ENCODE measurements around the gene SLC38A4. TPM values are rescaled to one million over a fixed set of nuclear protein-coding genes. Genes with fewer than 3 reads are reported as not detected.

SLC38A4 gene
- total and polyA plus RNA-seq, 9 of the 15 experiments (the other 6 are each of a cell fraction or from before 2014, with no cell fraction given), result 0.16 TPM; not detected in 8

DNA sequence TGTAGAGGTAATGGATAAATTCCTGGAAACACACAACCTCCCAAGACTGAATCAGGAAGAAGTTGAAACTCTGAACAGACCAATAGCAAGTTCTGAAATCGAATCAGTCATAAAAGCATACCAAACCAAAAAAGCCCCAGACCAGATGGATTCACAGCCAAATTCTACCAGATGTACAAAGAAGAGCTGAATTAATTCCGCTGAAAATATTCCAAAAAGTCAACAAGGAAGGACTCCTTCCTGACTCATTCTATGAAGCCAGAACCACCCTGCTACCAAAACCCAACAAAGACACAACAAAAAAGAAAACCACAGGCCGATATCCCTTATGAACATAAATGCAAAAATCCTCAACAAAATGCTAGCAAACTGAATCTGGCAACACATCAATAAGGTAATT lies 81.5 kb downstream of the SLC38A4 start (continued):
- TF ChIP-seq MEF2A (IDR thresholded peaks at IDR 0.05; ENCODE audit: control insufficient read depth, low read depth, low read length) (no peak), IRF2 (CRISPR knock-in tag; IDR thresholded peaks at IDR 0.05) (no peak), NCOA6 (IDR thresholded peaks at IDR 0.05) (no peak)

DNA sequence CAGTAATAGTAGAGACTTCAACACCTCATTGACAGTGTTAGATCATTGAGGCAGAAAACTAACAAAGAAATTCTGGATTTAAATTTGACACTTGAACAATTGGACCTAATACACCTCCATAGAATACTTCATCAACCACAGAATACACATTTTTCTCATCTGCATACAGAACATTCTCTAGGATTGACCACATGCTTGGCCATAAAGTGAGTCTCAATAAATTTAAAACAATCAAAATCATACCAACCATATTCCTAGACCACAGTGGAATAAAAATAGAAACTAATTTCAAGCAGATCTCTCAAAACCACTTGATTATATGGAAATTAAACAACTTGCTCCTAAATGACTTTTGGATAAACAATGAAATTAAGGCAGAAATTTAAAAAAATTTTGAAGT lies 82.3 kb downstream of the SLC38A4 start:
- Histone ChIP-seq H3K9ac (ENCODE audit: insufficient read depth in 1 of 2, low read depth in 2 of 2, low read length in 2 of 2) (no peak overlapping the region), H3K4me2 (ENCODE audit: insufficient read depth, low read length) (no peak overlapping the region), H3K9me1 (ENCODE audit: control insufficient read depth, insufficient read depth, low read length) (no peaks in the 10 kb centered on the region), H3K9me3 (replicated peaks; ENCODE audit: control insufficient read depth, insufficient read depth, low read depth, low read length) (no peaks in the 10 kb centered on the region), H3K36me3 (ENCODE audit: control insufficient read depth, insufficient read depth, low read length) (no peaks in the 10 kb centered on the region), H3K4me1 (replicated peaks in 1 of 2; ENCODE audit: control insufficient read depth in 2 of 2, insufficient read depth in 2 of 2, low read length in 2 of 2) (no peaks in the 10 kb centered on the region), H3K27ac (ENCODE audit: extremely low read depth, low read depth, low read length) (no peak overlapping the region), H4K20me1 (replicated peaks; ENCODE audit: control insufficient read depth, insufficient read depth, low read length) (no peaks in the 10 kb centered on the region), H3K79me2 (ENCODE audit: control insufficient read depth, insufficient read depth, low read length) (no peaks in the 10 kb centered on the region), H2AFZ (ENCODE audit: low read depth, low read length) (no peak overlapping the region), H3K4me3 (no peak overlapping the region), H3K27me3 (ENCODE audit: control insufficient read depth in 2 of 2, insufficient read depth in 2 of 2, low read length in 2 of 2) (no peaks in the 10 kb centered on the region)
- in situ Hi-C loops (cut with MboI) (no loop called here), intact Hi-C loops (cut with micrococcal nuclease) (no loop called here)
- ATAC-seq, result no peak
- FAIRE-seq, result no peak
- DNase-seq (ENCODE audit: extremely low read depth in 1 of 4, low spot score in 3 of 4), result no peak
- ChIA-PET CTCF (ENCODE audit: low intra/inter-chr PET ratio) (no interaction called here), POLR2A (no interaction called here)
- no TSS peak for BruUV-seq (replicated peaks)
- no peak for TF ChIP-seq NFIC (IDR thresholded peaks at IDR 0.05)
- no peak for TF ChIP-seq JUN (IDR thresholded peaks at IDR 0.05; ENCODE audit: borderline replicate concordance, low read depth, low read length)
- TF ChIP-seq JUN (CRISPR knock-in tag; IDR thresholded peaks at IDR 0.05; ENCODE audit: borderline replicate concordance), result no peak
- no peak for TF ChIP-seq NFIX (CRISPR knock-in tag; IDR thresholded peaks at IDR 0.05; ENCODE audit: low read depth)
- TF ChIP-seq CSDE1 (IDR thresholded peaks at IDR 0.05), result no peak
- TF ChIP-seq NR4A1 (CRISPR knock-in tag; IDR thresholded peaks at IDR 0.05), result no peak
- no peak for TF ChIP-seq NR4A1 (tag; IDR thresholded peaks at IDR 0.05)
- TF ChIP-seq ZC3H11A (IDR thresholded peaks at IDR 0.05; ENCODE audit: low read depth, low read length), result no peak
- TF ChIP-seq RUNX1 (IDR thresholded peaks at IDR 0.05; ENCODE audit: low read depth), result no peak
- no peak for TF ChIP-seq TFE3 (CRISPR knock-in tag; IDR thresholded peaks at IDR 0.05)
- TF ChIP-seq ZEB2 (IDR thresholded peaks at IDR 0.05), result no peak
- no peak for TF ChIP-seq ATF4 (CRISPR knock-in tag; IDR thresholded peaks at IDR 0.05)
- no peak for TF ChIP-seq ZSCAN29 (IDR thresholded peaks at IDR 0.05)
- TF ChIP-seq, protein P1, sequence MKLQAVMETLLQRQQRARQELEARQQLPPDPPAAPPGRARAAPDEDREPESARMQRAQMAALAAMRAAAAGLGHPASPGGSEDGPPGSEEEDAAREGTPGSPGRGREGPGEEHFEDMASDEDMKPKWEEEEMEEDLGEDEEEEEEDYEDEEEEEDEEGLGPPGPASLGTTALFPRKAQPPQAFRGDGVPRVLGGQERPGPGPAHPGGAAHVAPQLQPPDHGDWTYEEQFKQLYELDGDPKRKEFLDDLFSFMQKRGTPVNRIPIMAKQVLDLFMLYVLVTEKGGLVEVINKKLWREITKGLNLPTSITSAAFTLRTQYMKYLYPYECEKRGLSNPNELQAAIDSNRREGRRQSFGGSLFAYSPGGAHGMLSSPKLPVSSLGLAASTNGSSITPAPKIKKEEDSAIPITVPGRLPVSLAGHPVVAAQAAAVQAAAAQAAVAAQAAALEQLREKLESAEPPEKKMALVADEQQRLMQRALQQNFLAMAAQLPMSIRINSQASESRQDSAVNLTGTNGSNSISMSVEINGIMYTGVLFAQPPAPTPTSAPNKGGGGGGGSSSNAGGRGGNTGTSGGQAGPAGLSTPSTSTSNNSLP (IDR thresholded peaks at IDR 0.05; ENCODE audit: borderline replicate concordance, low read depth, low read length), result no peak
- TF ChIP-seq ZNF316 (IDR thresholded peaks at IDR 0.05), result no peak
